ENCODE measurements around the gene GPBP1.

The GPBP1 gene

GRCh38 chr5:57195060-57195459 lies 21.2 kb downstream of the GPBP1 start:
- H3K4me3 ChIP-seq (replicated peaks; ENCODE audit: low read depth, low read length), result no peak overlapping the region
- no peak for DNase-seq (ENCODE audit: low read depth)
- no peak for TF ChIP-seq CTCF (IDR thresholded peaks at IDR 0.05; ENCODE audit: low read length, missing control alignments)

DNA sequence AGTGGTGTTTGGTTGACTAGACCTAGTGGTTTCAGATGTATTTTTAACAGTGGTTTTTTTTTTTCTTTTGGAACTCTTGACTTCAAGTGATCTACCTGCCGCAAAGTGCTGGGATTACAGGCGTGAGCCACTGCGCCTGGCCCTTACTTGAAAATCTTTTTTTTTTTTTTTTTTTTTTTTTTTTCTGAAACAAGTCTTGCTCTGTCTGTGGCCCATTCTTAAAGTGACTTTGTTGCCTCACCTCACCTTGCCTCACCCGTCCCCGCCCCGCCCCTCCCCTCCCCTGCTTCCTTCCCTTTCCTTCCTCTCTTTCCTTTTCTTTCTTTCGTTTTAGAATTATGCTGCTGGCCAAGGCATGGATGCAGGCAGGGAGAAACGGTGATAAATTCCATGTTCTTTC lies 26.0 kb downstream of the GPBP1 start:
- no peak for DNase-seq (ENCODE audit: low read depth)
- H3K4me3 ChIP-seq (replicated peaks; ENCODE audit: low read depth, low read length), result no peak overlapping the region
- no peak for TF ChIP-seq CTCF (IDR thresholded peaks at IDR 0.05; ENCODE audit: low read length, missing control alignments)

DNA sequence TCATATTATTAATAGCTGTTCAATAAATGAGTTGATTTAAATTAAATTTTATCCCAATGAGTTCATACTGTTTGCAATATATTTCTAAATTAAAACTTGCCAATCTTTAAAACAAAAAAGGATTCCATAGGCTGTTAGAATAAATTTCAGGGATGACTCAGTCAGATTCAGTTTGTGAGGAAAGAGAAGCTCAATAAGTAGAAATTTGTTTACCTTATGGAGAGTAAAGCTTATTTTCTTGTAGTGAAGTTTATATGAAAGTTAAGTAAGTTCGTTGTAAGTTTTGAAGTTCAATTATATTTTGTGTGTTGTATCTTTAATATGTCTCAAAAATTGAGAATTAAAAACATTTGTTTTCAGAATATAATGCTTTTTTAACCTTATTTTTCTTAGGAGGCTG lies 29.0 kb downstream of the GPBP1 start:
- DNase-seq (ENCODE audit: low read depth), result no peak
- H3K4me3 ChIP-seq (replicated peaks; ENCODE audit: low read depth, low read length), result no peak overlapping the region
- TF ChIP-seq CTCF (IDR thresholded peaks at IDR 0.05; ENCODE audit: low read length, missing control alignments), result no peak

DNA sequence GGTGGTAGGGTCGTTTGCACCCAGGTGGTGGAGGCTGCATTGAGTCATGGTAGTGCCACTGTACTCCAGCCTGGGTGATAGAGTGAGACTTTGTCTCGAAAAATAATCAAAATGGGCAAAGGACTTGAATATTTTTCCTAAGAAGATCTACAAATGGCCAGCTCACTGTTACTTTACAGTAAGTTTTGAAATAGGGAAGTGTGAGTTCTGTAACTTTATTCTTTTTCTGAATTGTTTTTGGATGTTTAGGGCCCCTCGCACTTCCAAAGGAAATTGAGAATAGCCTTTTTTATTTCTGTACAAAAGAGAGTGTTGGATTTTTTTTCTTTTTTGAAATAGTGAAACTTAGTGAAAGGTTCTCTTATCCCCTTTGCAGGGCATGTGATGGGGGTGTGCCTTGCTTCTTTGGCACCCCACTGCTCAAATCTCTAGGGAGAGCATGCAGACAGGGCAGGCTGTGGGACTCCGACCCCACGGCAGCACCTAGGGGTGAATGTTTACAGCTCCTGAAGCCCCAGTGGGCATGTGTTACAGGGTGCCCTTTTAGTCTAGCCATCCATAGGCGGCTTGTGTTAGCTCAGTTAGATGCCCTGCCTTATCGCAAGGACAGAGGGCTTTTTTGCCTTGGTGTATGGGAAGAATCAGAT lies 33.3 kb downstream of the GPBP1 start:
- H3K4me3 ChIP-seq (replicated peaks; ENCODE audit: low read depth, low read length), result no peak overlapping the region
- no peak for DNase-seq (ENCODE audit: low read depth)
- TF ChIP-seq CTCF (IDR thresholded peaks at IDR 0.05; ENCODE audit: low read length, missing control alignments), result no peak

GRCh38 chr5:57207681-57208080 lies 33.8 kb downstream of the GPBP1 start:
- DNase-seq (ENCODE audit: low read depth), result no peak
- no peak overlapping the region for H3K4me3 ChIP-seq (replicated peaks; ENCODE audit: low read depth, low read length)
- no peak for TF ChIP-seq CTCF (IDR thresholded peaks at IDR 0.05; ENCODE audit: low read length, missing control alignments)

DNA sequence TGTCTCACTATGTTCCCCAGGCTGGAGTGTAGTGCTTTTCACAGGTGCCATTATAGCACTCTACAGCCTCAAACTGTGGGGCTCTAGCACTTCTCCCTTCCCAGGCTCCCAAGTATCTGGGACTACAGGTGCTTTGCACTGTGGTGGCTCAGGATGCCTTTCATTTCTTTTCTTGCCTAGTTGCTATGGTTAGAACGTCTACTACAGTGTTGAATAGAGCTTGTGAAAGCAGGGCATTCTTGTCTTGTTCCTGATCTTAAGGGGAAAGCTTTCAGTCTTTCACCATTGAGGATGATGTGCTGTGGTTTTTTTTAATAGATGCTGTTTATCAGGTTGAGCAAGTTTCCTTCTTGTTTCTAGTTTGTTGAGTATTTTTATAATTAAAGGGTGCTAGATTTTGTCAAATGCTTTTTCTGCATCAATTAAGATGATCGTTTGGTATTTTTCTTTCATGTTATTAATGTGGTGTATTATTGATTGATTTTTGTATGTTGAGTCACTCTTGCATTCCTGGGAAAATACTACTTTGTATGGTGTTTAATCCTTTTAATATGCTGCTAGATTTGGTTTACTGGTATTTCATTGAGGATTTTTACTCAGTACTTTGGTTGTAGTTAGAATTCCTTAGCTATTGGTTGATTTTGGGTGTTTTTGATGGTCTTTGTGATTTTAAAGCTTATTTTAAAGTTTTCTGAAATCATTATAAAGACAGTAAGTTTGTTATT lies 35.6 kb downstream of the GPBP1 start:
- TF ChIP-seq CTCF (IDR thresholded peaks at IDR 0.05; ENCODE audit: low read length, missing control alignments), result no peak
- peak; percentile 23 for DNase-seq (ENCODE audit: low read depth)
- H3K4me3 ChIP-seq (replicated peaks; ENCODE audit: low read depth, low read length), result no peak overlapping the region

DNA sequence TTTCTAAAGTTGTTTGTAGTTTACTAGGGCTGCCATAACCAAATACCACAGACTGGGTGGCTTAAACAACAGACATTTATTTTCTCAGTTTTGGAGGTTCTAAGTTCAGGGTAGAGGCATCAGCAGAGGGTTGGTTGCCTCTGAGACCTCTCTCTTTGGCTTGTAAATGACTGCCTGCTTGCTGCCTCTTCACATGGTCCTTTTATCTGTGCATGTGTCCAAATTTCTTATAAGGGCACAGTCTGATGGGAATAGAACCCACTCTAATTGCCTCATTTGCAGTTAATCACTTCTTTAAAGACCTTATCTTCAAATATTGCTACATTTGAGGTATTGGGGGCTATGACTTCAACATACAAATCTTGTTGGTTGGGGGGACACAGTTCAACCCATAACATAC lies 36.8 kb downstream of the GPBP1 start:
- DNase-seq (ENCODE audit: low read depth), result no peak
- no peak for TF ChIP-seq CTCF (IDR thresholded peaks at IDR 0.05; ENCODE audit: low read length, missing control alignments)
- H3K4me3 ChIP-seq (replicated peaks; ENCODE audit: low read depth, low read length), result no peak overlapping the region
